HG02973 (cell line): ENCODE results near the gene IMP3.
"Not testable (repeated sequence)": the region's sequence is repeated elsewhere in the genome, so short reads cannot be mapped to it uniquely, and the experiment has no call there.

Experiments
- ATAC-seq: cut with Tn5 transposase; IDR thresholded peaks from one replicate; pipeline ENCODE4 v1.9.1; 2021; ENCODE audit warnings: moderate library complexity; ENCODE audit not compliant: unreplicated experiment

IMP3 gene

GRCh38 chr15:75639709-75640482, at the start of gene IMP3:
Gene IMP3, minus strand, starts transcription at chr15:75640224. Its CDS starts 56 bp downstream, at chr15:75640168.
- peak; percentile 89 for ATAC-seq

- not testable (repeated sequence) for ATAC-seq
Measured at GRCh38 chr15:75689429-75689828, 49.4 kb upstream of the IMP3 start.

- no peak for ATAC-seq
Measured at GRCh38 chr15:75688831-75689230, 48.8 kb upstream of the IMP3 start.

- ATAC-seq = no peak
Measured at GRCh38 chr15:75688278-75688557, 48.2 kb upstream of the IMP3 start.

GRCh38 chr15:75687486-75688277, 47.7 kb upstream of the IMP3 start:
- ATAC-seq = no peak

- ATAC-seq = not testable (repeated sequence)
Measured at GRCh38 chr15:75686212-75686642, 46.2 kb upstream of the IMP3 start.

GRCh38 chr15:75685195-75685594, 45.2 kb upstream of the IMP3 start:
- ATAC-seq = no peak

- no peak for ATAC-seq
Measured at GRCh38 chr15:75684648-75685047, 44.6 kb upstream of the IMP3 start.

- ATAC-seq = not testable (repeated sequence)
Measured at GRCh38 chr15:75683646-75684312, 43.8 kb upstream of the IMP3 start.

GRCh38 chr15:75682181-75683135, 42.4 kb upstream of the IMP3 start:
- ATAC-seq = no peak

GRCh38 chr15:75680007-75680789, 40.2 kb upstream of the IMP3 start:
- no peak for ATAC-seq

GRCh38 chr15:75678324-75678690, 38.3 kb upstream of the IMP3 start:
- not testable (repeated sequence) for ATAC-seq

GRCh38 chr15:75677465-75678323, 37.7 kb upstream of the IMP3 start:
- no peak for ATAC-seq

GRCh38 chr15:75676688-75677464, 36.9 kb upstream of the IMP3 start:
- no peak for ATAC-seq

GRCh38 chr15:75675579-75676404, 35.8 kb upstream of the IMP3 start:
- no peak for ATAC-seq

- ATAC-seq = no peak
Measured at GRCh38 chr15:75674366-75674765, 34.3 kb upstream of the IMP3 start.
